Adrenal gland (tissue), 5 donors: ENCODE data around the gene FMNL2.

ENCODE experiments used
- POLR2A ChIP-seq, 2 donors: fragments of 450-650 bp; IDR thresholded peaks; one replicate each; pipeline ENCODE4 v1.6.1; 2017; ENCODE audit warnings: antibody characterized with exemption in 2 of 2, mild to moderate bottlenecking in 2 of 2, moderate library complexity in 1 of 2
- TF ChIP-seq, protein P1 (sequence below), 6 experiments: fragments of 450-650 bp in 4 of 6; fragments of 200-600 bp in 2 of 6; sonication (generic) in 1 of 6; IDR thresholded peaks; 1 replicate in 5 of 6; 2 replicates in 1 of 6; pipeline versions ENCODE4 v1.5.1 to v1.8.0; 2016 to 2021; ENCODE audit warnings: antibody characterized with exemption in 6 of 6, mild to moderate bottlenecking in 2 of 6, moderate library complexity in 1 of 6
- donor health status: DM: no; HTN: no; CAD: no.

DNA sequence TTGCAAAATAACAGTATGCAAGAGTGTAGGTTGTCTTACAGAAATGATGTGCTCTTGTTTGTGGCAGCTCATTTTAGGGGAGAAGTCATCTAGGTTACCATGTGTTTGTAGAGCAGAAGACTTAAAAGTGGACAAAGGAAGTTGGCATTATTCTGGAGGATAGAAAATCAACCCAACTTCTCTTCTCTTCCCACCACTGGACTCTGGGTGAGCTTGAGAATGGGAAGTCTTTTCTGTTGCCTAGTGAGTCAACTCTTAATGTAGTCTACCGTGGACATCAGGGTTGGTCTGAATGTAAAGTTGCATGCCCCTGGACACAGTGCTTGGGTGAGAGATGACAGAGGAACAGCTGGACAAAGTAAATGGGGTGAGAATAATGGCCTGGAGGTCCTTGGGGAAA lies 98.3 kb downstream of the FMNL2 start:
- TF ChIP-seq, protein P1, sequence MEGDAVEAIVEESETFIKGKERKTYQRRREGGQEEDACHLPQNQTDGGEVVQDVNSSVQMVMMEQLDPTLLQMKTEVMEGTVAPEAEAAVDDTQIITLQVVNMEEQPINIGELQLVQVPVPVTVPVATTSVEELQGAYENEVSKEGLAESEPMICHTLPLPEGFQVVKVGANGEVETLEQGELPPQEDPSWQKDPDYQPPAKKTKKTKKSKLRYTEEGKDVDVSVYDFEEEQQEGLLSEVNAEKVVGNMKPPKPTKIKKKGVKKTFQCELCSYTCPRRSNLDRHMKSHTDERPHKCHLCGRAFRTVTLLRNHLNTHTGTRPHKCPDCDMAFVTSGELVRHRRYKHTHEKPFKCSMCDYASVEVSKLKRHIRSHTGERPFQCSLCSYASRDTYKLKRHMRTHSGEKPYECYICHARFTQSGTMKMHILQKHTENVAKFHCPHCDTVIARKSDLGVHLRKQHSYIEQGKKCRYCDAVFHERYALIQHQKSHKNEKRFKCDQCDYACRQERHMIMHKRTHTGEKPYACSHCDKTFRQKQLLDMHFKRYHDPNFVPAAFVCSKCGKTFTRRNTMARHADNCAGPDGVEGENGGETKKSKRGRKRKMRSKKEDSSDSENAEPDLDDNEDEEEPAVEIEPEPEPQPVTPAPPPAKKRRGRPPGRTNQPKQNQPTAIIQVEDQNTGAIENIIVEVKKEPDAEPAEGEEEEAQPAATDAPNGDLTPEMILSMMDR (IDR thresholded peaks at IDR 0.05): no peak
- no peak for TF ChIP-seq POLR2A (IDR thresholded peaks at IDR 0.05)
